Activated CD8-positive, alpha-beta memory T cell treated with anti-CD3 and anti-CD28 coated beads, Interleukin-2, amount 50 U/mL, for 24 hours (primary cell): Measurements from ENCODE around the gene DNLZ.

Experiments
- DNase-seq: peaks from one replicate; pipeline ENCODE4 v3.0.0-alpha.2; 2020; ENCODE audit errors: extremely low read depth

The DNLZ gene

GRCh38 chr9:136343121-136343883 is 20.2 kb downstream of the DNLZ start:
- no peak for DNase-seq

GRCh38 chr9:136342181-136343120 is 21.1 kb downstream of the DNLZ start:
- DNase-seq, result peak; percentile 44

GRCh38 chr9:136341769-136342168 is 21.8 kb downstream of the DNLZ start:
- DNase-seq, result no peak

GRCh38 chr9:136341042-136341655 is 22.4 kb downstream of the DNLZ start:
- DNase-seq, result no peak

- DNase-seq, result no peak
Observed at GRCh38 chr9:136340356-136341041, 23.0 kb downstream of the DNLZ start.

- no peak for DNase-seq
Observed at GRCh38 chr9:136339958-136340310, 23.6 kb downstream of the DNLZ start.

- DNase-seq, result no peak
Observed at GRCh38 chr9:136339173-136339957, 24.2 kb downstream of the DNLZ start.

GRCh38 chr9:136338511-136338910 is 25.0 kb downstream of the DNLZ start:
- DNase-seq, result no peak

- DNase-seq, result no peak
Observed at GRCh38 chr9:136337416-136338395, 25.8 kb downstream of the DNLZ start.

GRCh38 chr9:136336881-136337280 is 26.7 kb downstream of the DNLZ start:
- DNase-seq, result no peak

- DNase-seq, result no peak
Observed at GRCh38 chr9:136336156-136336870, 27.2 kb downstream of the DNLZ start.

GRCh38 chr9:136335296-136336155 is 28.0 kb downstream of the DNLZ start:
- DNase-seq, result no peak

GRCh38 chr9:136334541-136334940 is 29.0 kb downstream of the DNLZ start:
- DNase-seq, result no peak

- DNase-seq, result no peak
Observed at GRCh38 chr9:136333486-136333885, 30.1 kb downstream of the DNLZ start.

- no peak for DNase-seq
Observed at GRCh38 chr9:136333045-136333444, 30.5 kb downstream of the DNLZ start.

- no peak for DNase-seq
Observed at GRCh38 chr9:136332482-136332983, 31.0 kb downstream of the DNLZ start.

- no peak for DNase-seq
Observed at GRCh38 chr9:136331556-136332481, 31.7 kb downstream of the DNLZ start.
